ENCODE data around the gene H6PD. TPM values are rescaled to one million over a fixed set of nuclear protein-coding genes. Genes with fewer than 3 reads are reported as not detected.
A peak's percentile ranks its signal among the peaks of the same experiment; 100 is the strongest.

H6PD gene
- total and polyA plus RNA-seq, 4 donors: 21.5 to 59.8 (median 32.9) TPM

DNA sequence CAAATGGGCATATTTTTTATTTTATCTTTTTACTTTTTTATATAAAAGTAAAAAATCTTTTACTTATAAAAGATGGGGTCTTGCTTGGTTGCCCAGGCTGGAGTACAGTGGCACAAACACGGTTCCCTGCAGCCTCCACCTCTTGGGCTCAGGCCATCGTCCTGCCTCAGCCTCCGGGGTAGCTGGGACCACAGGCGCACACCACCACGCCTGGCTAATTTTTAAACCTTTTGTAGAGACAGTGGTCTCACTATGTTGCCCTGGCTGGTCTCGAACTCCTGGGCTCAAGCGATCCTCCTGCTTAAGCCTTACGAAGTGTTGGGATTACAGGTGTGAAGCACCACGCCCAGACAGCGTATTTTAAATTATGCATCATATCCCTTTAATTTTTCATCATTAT is 986 bp downstream of the H6PD start:
- Histone ChIP-seq H3K36me3 (ENCODE audit: control insufficient read depth in 4 of 4, insufficient read depth in 4 of 4, low read length in 4 of 4) (peaks cover 0 to 6% (median 2%) of the 10 kb centered on the region in 4 donors), H3K27ac (ENCODE audit: low read depth in 1 of 2, low read length in 1 of 2) (peak overlapping the region; percentile 98 to 100), H3K9ac (ENCODE audit: insufficient read depth in 1 of 2, low read length in 2 of 2) (peak overlapping the region in 1 of 2 donors; percentile 92), H3K9me3 (ENCODE audit: control insufficient read depth in 4 of 4, insufficient read depth in 3 of 4, low read length in 3 of 4) (peaks cover 0 to 1% (median 0%) of the 10 kb centered on the region in 4 donors), H3K4me1 (ENCODE audit: control insufficient read depth in 5 of 5, insufficient read depth in 5 of 5, low read length in 5 of 5) (peaks cover 4 to 31% (median 15%) of the 10 kb centered on the region in 5 donors), H3K4me3 (peak overlapping the region; percentile 83), H3K27me3 (ENCODE audit: control insufficient read depth in 3 of 3, insufficient read depth in 3 of 3, low read length in 2 of 3) (no peaks in the 10 kb centered on the region)
- no peak for ATAC-seq (ENCODE audit: insufficient read depth, low FRiP score)
- 82 to 85% methylated on average over 10 of the region's 10 CpGs for WGBS, 2 donors
- TF ChIP-seq, protein P1, sequence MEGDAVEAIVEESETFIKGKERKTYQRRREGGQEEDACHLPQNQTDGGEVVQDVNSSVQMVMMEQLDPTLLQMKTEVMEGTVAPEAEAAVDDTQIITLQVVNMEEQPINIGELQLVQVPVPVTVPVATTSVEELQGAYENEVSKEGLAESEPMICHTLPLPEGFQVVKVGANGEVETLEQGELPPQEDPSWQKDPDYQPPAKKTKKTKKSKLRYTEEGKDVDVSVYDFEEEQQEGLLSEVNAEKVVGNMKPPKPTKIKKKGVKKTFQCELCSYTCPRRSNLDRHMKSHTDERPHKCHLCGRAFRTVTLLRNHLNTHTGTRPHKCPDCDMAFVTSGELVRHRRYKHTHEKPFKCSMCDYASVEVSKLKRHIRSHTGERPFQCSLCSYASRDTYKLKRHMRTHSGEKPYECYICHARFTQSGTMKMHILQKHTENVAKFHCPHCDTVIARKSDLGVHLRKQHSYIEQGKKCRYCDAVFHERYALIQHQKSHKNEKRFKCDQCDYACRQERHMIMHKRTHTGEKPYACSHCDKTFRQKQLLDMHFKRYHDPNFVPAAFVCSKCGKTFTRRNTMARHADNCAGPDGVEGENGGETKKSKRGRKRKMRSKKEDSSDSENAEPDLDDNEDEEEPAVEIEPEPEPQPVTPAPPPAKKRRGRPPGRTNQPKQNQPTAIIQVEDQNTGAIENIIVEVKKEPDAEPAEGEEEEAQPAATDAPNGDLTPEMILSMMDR (IDR thresholded peaks at IDR 0.05; ENCODE audit: control extremely low read depth, extremely low read depth): no peak
- no peak for DNase-seq

DNA sequence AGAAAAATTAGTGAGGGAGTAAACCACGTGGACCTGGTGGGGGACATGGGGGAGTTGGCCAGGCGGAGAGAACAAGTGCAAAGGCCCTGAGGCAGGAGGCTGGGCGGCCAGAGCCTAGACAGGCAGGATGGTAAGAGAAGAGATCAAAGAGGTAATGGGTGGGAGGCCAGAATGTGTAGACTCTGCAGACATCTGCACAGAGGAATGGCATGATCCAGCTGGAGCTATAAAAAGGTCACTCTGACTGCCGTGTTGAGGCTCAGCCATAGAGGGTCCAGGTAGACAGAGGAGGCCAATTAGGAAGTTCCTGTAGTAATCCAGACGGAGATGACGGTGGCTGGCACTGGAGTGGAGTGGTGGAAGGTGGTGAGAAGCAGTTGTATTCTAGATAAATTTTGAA is 3.6 kb downstream of the H6PD start:
- WGBS, 2 donors: 63 to 64% methylated on average over 6 of the region's 6 CpGs
- H3K9me3 ChIP-seq (ENCODE audit: control insufficient read depth in 4 of 4, insufficient read depth in 3 of 4, low read length in 3 of 4): no peaks in the 10 kb centered on the region
- H3K9ac ChIP-seq (ENCODE audit: insufficient read depth in 1 of 2, low read length in 2 of 2): no peak overlapping the region
- peaks cover 10 to 46% (median 28%) of the 10 kb centered on the region in 5 donors for H3K4me1 ChIP-seq (ENCODE audit: control insufficient read depth in 5 of 5, insufficient read depth in 5 of 5, low read length in 5 of 5)
- DNase-seq (no peak), ATAC-seq (ENCODE audit: insufficient read depth, low FRiP score) (no peak)
- TF ChIP-seq, protein P1 (IDR thresholded peaks at IDR 0.05; ENCODE audit: control extremely low read depth, extremely low read depth): no peak
- peak overlapping the region; percentile 82 to 83 for H3K27ac ChIP-seq (ENCODE audit: low read depth in 1 of 2, low read length in 1 of 2)
- H3K27me3 ChIP-seq (ENCODE audit: control insufficient read depth in 3 of 3, insufficient read depth in 3 of 3, low read length in 2 of 3): no peaks in the 10 kb centered on the region
- peaks cover 0 to 6% (median 2%) of the 10 kb centered on the region in 4 donors for H3K36me3 ChIP-seq (ENCODE audit: control insufficient read depth in 4 of 4, insufficient read depth in 4 of 4, low read length in 4 of 4)
- H3K4me3 ChIP-seq: no peak overlapping the region

DNA sequence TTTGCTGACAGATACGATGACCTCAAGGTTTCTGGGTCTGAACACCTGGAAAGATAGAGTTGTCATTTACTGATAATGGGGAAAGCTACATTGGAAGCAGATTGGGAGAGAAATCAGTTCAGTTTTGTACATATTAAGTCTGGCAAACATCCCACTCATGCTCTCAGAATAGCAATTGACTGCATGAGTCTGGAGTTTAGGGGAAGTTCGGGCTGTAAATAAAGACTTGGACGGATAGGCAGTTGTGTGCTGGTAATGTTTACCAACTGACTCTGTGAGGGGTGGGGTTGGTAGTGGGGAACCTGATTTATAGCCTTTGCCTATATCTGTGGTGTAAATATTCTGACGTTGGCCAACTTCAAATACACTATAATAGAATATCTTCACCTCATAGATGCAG is 4.0 kb downstream of the H6PD start:
- TF ChIP-seq, protein P1 (IDR thresholded peaks at IDR 0.05; ENCODE audit: control extremely low read depth, extremely low read depth): no peak
- peaks cover 10 to 43% (median 28%) of the 10 kb centered on the region in 5 donors for H3K4me1 ChIP-seq (ENCODE audit: control insufficient read depth in 5 of 5, insufficient read depth in 5 of 5, low read length in 5 of 5)

More for the DNA sequence above, 4.0 kb downstream of the H6PD start:
- Histone ChIP-seq H3K4me3 (no peak overlapping the region), H3K9ac (ENCODE audit: insufficient read depth in 1 of 2, low read length in 2 of 2) (no peak overlapping the region), H3K9me3 (ENCODE audit: control insufficient read depth in 4 of 4, insufficient read depth in 3 of 4, low read length in 3 of 4) (no peaks in the 10 kb centered on the region), H3K36me3 (ENCODE audit: control insufficient read depth in 4 of 4, insufficient read depth in 4 of 4, low read length in 4 of 4) (peaks cover 0 to 6% (median 2%) of the 10 kb centered on the region in 4 donors), H3K27ac (ENCODE audit: low read depth in 1 of 2, low read length in 1 of 2) (peak overlapping the region; percentile 82 to 83), H3K27me3 (ENCODE audit: control insufficient read depth in 3 of 3, insufficient read depth in 3 of 3, low read length in 2 of 3) (no peaks in the 10 kb centered on the region)
- DNase-seq: peak in 2 of 3 donors; percentile 65 to 69
- 14 to 31% methylated on average over 4 of the region's 4 CpGs for WGBS, 2 donors
- ATAC-seq (ENCODE audit: insufficient read depth, low FRiP score): no peak

Measured in lung (tissue), 12 donors.